ENCODE data around the gene CDC6. TPM values are rescaled to one million over a fixed set of nuclear protein-coding genes. Genes with fewer than 3 reads are reported as not detected.
A peak's percentile ranks its signal among the peaks of the same experiment; 100 is the strongest.

Gene CDC6
- total RNA-seq, 1 donor from 2014 or later, result 65.3 TPM

GRCh38 chr17:40344421-40345160, 56.9 kb downstream of the CDC6 start:
- Mint-ChIP-seq H3K4me3 (peak overlapping the region; percentile 78), H3K27me3 (ENCODE audit: insufficient read depth, low read depth) (peaks cover 9% of the 10 kb centered on the region), H3K4me1 (peaks cover 68% of the 10 kb centered on the region), H3K27ac (no peak overlapping the region), H3K9me3 (no peaks in the 10 kb centered on the region), H3K36me3 (peaks cover 4% of the 10 kb centered on the region)
- Histone ChIP-seq H4K20me1 (ENCODE audit: low read depth) (peaks cover 89% of the 10 kb centered on the region), H3K27ac (no peak overlapping the region), H3F3A (ENCODE audit: low read depth) (peaks cover 49% of the 10 kb centered on the region), H3K4me2 (peak overlapping the region; percentile 98), H3K79me2 (ENCODE audit: low read depth) (no peaks in the 10 kb centered on the region), H2AFZ (replicated peaks) (no peak overlapping the region), H3K27me3 (peaks cover 68% of the 10 kb centered on the region), H3K36me3 (no peaks in the 10 kb centered on the region), H3K4me1 (peaks cover 68% of the 10 kb centered on the region), H3K9me3 (ENCODE audit: low read depth) (no peaks in the 10 kb centered on the region), H3K9ac (no peak overlapping the region), H3K4me3 (peak overlapping the region; percentile 60)
- TF ChIP-seq, protein P1, sequence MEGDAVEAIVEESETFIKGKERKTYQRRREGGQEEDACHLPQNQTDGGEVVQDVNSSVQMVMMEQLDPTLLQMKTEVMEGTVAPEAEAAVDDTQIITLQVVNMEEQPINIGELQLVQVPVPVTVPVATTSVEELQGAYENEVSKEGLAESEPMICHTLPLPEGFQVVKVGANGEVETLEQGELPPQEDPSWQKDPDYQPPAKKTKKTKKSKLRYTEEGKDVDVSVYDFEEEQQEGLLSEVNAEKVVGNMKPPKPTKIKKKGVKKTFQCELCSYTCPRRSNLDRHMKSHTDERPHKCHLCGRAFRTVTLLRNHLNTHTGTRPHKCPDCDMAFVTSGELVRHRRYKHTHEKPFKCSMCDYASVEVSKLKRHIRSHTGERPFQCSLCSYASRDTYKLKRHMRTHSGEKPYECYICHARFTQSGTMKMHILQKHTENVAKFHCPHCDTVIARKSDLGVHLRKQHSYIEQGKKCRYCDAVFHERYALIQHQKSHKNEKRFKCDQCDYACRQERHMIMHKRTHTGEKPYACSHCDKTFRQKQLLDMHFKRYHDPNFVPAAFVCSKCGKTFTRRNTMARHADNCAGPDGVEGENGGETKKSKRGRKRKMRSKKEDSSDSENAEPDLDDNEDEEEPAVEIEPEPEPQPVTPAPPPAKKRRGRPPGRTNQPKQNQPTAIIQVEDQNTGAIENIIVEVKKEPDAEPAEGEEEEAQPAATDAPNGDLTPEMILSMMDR (IDR thresholded peaks at IDR 0.05), result no peak
- no peak for TF ChIP-seq EZH2 (IDR thresholded peaks at IDR 0.05)
- DNase-seq (ENCODE audit: low spot score), result no peak

GRCh38 chr17:40345161-40345993, 57.7 kb downstream of the CDC6 start:
- Mint-ChIP-seq H3K27ac (no peak overlapping the region), H3K4me1 (peaks cover 74% of the 10 kb centered on the region), H3K36me3 (peaks cover 4% of the 10 kb centered on the region), H3K4me3 (peak overlapping the region; percentile 78), H3K27me3 (ENCODE audit: insufficient read depth, low read depth) (peaks cover 9% of the 10 kb centered on the region), H3K9me3 (no peaks in the 10 kb centered on the region)
- no peaks in the 10 kb centered on the region for H3K36me3 ChIP-seq
- peak overlapping the region; percentile 60 for H3K4me3 ChIP-seq
- peaks cover 88% of the 10 kb centered on the region for H4K20me1 ChIP-seq (ENCODE audit: low read depth)
- peaks cover 47% of the 10 kb centered on the region for H3F3A ChIP-seq (ENCODE audit: low read depth)
- H3K27ac ChIP-seq, result no peak overlapping the region
- TF ChIP-seq, protein P1 (IDR thresholded peaks at IDR 0.05), result no peak
- no peak for TF ChIP-seq EZH2phosphoT487 (IDR thresholded peaks at IDR 0.05)
- TF ChIP-seq EZH2 (IDR thresholded peaks at IDR 0.05), result no peak
- DNase-seq (ENCODE audit: low spot score), result peak; percentile 90
- peak overlapping the region; percentile 81 for H2AFZ ChIP-seq (replicated peaks)
- H3K27me3 ChIP-seq, result peaks cover 60% of the 10 kb centered on the region
- H3K79me2 ChIP-seq (ENCODE audit: low read depth), result no peaks in the 10 kb centered on the region
- peaks cover 75% of the 10 kb centered on the region for H3K4me1 ChIP-seq
- H3K9ac ChIP-seq, result no peak overlapping the region
- H3K9me3 ChIP-seq (ENCODE audit: low read depth), result no peaks in the 10 kb centered on the region
- peak overlapping the region; percentile 98 for H3K4me2 ChIP-seq

- peak overlapping the region; percentile 78 for H3K4me3 Mint-ChIP-seq
- Histone ChIP-seq H3F3A (ENCODE audit: low read depth) (peaks cover 39% of the 10 kb centered on the region), H3K79me2 (ENCODE audit: low read depth) (no peaks in the 10 kb centered on the region), H3K9ac (no peak overlapping the region), H3K36me3 (no peaks in the 10 kb centered on the region), H3K4me1 (peaks cover 76% of the 10 kb centered on the region), H3K27ac (no peak overlapping the region), H3K4me3 (no peak overlapping the region), H2AFZ (replicated peaks) (no peak overlapping the region), H3K27me3 (peaks cover 52% of the 10 kb centered on the region), H3K9me3 (ENCODE audit: low read depth) (no peaks in the 10 kb centered on the region), H4K20me1 (ENCODE audit: low read depth) (peaks cover 85% of the 10 kb centered on the region), H3K4me2 (peak overlapping the region; percentile 98)
- H3K4me1 Mint-ChIP-seq, result peaks cover 76% of the 10 kb centered on the region
- no peaks in the 10 kb centered on the region for H3K9me3 Mint-ChIP-seq
- TF ChIP-seq EZH2phosphoT487 (IDR thresholded peaks at IDR 0.05), result no peak
- no peak for TF ChIP-seq EZH2 (IDR thresholded peaks at IDR 0.05)
- TF ChIP-seq, protein P1 (IDR thresholded peaks at IDR 0.05), result no peak
- no peak for DNase-seq (ENCODE audit: low spot score)
- peaks cover 9% of the 10 kb centered on the region for H3K27me3 Mint-ChIP-seq (ENCODE audit: insufficient read depth, low read depth)
- H3K27ac Mint-ChIP-seq, result no peak overlapping the region
- peaks cover 4% of the 10 kb centered on the region for H3K36me3 Mint-ChIP-seq
These were observed 58.5 kb downstream of the CDC6 start for GRCh38 chr17:40345994-40346764.
